ENCODE data around the gene POLR1G.

DNA sequence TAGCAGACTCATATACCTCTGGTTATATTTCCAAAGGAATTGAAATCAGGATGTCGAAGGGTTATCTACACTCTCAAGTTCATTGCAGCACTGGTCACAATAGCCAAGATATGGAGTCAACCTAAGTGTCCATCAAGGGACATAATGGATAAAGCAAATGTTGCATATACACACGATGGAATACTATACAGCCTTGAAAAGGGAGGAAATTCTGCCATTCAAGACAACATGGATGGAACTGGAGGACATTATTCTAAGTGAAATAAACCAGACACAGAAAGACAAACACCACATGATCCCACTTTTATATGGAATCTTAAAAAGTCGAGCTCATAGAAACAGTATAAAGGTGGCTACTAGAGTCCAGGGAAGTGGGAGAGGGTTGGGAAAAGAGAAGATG, 30.9 kb downstream of the POLR1G start:
- TF ChIP-seq, protein P1, sequence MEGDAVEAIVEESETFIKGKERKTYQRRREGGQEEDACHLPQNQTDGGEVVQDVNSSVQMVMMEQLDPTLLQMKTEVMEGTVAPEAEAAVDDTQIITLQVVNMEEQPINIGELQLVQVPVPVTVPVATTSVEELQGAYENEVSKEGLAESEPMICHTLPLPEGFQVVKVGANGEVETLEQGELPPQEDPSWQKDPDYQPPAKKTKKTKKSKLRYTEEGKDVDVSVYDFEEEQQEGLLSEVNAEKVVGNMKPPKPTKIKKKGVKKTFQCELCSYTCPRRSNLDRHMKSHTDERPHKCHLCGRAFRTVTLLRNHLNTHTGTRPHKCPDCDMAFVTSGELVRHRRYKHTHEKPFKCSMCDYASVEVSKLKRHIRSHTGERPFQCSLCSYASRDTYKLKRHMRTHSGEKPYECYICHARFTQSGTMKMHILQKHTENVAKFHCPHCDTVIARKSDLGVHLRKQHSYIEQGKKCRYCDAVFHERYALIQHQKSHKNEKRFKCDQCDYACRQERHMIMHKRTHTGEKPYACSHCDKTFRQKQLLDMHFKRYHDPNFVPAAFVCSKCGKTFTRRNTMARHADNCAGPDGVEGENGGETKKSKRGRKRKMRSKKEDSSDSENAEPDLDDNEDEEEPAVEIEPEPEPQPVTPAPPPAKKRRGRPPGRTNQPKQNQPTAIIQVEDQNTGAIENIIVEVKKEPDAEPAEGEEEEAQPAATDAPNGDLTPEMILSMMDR (IDR thresholded peaks at IDR 0.05): no peak
- TF ChIP-seq POLR2A (IDR thresholded peaks at IDR 0.05): no peak
- no peak for TF ChIP-seq POLR2AphosphoS5 (IDR thresholded peaks at IDR 0.05)
- no peak for TF ChIP-seq EP300 (IDR thresholded peaks at IDR 0.05)

Data from gastroesophageal sphincter (tissue), 3 donors.